GM10266 (cell line): ENCODE data around the gene SMIM14.
A peak's percentile ranks its signal among the peaks of the same experiment; 100 is the strongest.

ENCODE experiments used
- DNase-seq: peaks from one replicate; pipeline ENCODE4 v3.0.0; 2012; ENCODE audit errors: extremely low spot score
- TF ChIP-seq, protein P1 (sequence below): IDR thresholded peaks from 2 replicates; pipeline ENCODE4 v1.5.1; 2012; ENCODE audit warnings: mild to moderate bottlenecking, low read depth; ENCODE audit not compliant: control insufficient read depth, insufficient read depth; ENCODE audit errors: missing control alignments

The SMIM14 gene

DNA sequence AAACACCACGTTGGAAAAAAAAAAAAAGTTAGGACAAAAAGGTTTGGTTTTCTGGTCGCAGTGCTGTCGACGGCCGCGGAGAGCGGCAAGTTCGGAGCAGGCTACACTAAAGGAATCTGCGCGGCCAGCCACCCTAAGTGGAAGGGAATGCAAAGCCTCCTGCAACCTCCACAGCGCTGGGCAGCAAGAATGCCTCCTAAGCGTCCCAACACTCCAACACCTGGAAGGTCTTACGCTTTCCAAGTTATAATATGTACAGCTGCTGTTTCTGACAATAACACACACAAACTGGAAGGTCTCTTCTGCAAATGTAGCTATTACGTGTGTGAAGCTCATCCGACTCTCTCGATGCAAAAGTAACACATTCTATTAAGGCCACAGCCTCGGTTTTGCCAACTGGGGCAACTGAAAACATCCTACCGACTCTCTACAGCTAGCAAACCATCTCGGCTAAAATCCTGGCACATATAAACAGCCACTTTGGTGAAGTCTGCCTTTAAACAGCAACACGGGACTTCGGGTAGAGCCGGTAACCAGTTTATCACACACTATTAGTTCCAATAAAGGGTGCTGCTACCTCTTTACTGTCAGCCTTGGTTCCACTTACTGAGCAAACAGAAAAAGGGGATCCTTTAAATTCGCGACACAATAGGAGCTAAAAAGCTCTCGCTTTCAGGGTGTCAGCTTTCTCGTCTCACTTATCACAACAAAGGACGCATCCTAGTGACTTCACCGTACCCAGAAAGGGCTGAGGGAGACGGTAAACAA lies 895 bp downstream of the SMIM14 start:
- peak; percentile 25 for DNase-seq

DNA sequence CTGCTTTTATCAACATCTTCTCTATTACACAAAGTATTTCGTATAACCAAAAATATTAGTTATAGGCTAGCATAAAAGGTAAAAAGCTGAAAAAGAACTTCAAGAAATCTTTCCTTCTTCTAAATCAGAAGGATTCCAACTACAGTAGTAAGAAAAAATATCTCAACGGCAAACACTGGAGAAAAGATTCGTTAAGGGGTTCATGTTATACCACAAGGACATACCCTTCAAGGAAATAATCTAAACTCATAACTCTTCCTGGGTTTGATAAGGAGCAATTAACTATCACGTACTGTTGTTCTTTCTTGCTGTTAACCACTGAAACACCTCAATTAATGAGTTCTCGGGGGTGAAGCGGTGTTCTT lies 1.5 kb downstream of the SMIM14 start:
- TF ChIP-seq, protein P1, sequence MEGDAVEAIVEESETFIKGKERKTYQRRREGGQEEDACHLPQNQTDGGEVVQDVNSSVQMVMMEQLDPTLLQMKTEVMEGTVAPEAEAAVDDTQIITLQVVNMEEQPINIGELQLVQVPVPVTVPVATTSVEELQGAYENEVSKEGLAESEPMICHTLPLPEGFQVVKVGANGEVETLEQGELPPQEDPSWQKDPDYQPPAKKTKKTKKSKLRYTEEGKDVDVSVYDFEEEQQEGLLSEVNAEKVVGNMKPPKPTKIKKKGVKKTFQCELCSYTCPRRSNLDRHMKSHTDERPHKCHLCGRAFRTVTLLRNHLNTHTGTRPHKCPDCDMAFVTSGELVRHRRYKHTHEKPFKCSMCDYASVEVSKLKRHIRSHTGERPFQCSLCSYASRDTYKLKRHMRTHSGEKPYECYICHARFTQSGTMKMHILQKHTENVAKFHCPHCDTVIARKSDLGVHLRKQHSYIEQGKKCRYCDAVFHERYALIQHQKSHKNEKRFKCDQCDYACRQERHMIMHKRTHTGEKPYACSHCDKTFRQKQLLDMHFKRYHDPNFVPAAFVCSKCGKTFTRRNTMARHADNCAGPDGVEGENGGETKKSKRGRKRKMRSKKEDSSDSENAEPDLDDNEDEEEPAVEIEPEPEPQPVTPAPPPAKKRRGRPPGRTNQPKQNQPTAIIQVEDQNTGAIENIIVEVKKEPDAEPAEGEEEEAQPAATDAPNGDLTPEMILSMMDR, result no peak
- DNase-seq, result no peak

More for the DNA sequence above, 895 bp downstream of the SMIM14 start:
- TF ChIP-seq, protein P1, result no peak

DNA sequence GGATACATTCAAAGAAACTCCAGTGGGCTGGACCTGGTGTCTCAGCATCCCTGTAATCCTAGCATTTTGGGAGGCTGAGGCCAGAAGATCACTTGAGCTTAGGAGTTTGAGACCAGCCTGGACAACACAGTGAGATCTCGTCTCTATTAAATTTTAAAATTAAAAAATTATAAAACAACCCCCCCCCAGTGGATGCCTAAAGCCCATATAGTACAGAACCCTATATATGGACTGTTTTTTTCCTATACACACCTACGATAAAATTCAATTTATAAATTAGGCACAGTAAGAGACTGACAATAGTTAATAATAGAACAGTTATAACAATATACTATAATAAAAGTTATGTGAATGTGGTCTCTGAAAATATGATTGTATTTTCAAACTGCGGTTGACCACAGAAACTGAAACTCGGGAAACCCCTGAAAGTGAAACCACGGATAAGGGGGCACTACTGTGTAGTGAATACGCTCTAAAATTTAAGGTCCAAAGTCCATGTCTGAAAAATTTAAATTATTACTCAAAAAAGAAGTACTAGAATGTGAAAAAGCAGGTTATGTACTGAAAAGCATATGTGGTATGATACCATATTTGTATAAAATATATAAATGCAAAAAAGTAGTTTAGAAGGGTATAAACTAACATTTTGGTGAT lies 2.0 kb downstream of the SMIM14 start:
- TF ChIP-seq, protein P1, result no peak
- no peak for DNase-seq

DNA sequence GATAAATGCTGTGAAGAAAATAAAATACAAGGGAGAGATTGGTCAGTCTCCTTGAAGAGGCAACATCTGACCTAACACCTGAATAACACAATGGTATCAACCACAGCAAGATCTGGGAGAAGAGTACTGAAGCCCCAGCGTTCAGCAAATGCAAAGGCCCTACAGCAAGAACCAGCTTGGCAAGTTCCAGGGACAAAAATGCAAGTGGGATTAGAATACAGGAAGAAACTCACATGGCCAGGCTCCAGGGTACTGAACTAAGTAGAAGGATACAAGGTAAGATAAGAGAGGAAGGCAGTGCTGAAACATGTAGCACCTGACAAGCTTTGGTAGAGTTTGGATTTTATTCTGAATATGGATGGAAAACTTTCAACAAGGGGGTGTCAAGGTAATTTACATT lies 3.6 kb downstream of the SMIM14 start:
- DNase-seq, result no peak
- TF ChIP-seq, protein P1, result no peak

DNA sequence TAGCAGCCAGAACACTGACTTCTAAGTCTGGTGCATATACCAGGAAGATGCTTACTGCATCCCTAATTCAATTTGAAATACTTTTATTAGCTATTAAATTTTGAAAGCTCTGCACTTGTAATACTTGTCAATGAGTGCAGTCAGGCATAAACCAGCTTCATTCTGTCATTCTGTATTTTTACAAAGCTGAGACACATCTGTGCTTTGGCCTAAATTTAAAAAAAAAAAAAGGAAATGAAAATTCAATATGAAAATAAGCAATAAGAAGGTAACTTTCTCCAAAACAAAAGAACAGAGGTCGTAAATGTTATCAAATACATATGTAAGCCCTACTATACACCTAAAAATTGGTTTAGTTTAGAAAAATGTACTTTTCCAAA lies 7.0 kb downstream of the SMIM14 start:
- no peak for DNase-seq
- TF ChIP-seq, protein P1, result no peak

DNA sequence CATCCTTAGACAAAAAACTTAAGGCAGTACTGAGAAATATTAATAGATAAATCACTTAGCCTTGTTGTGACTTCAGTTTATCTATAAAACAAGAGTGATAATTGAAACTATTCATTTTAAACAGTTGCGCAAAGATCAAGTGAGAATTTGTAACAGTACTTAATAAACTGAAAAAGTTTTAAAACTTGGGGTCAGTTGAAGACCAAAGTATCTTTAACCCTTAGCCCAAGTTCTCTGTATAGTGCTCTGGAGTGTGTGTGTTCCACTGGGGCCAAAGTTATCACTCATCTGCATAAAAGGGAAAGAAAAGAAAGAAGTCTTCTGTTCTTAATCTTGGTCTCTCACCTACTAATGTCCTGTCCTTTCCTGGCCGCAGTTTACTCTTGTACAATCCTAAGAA lies 11.3 kb downstream of the SMIM14 start:
- DNase-seq, result no peak
- TF ChIP-seq, protein P1, result no peak

DNA sequence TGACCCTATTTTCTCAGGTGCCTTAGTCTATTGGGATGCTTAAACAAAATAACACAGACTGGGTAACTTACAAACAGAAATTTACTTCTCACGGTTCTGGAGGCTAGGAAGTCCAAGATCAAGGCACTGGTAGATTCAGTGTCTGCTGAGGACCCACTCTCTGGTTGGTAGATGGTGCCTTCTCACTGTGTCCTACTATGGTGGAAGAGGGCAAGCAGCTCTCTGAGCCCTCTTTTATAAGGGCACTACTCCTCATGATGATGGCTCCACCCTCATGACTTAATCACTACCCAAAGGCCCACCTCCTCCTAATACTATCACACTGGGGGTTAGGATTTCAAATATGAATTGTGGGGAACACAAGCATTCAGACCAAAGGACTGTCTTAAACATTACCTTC lies 11.8 kb downstream of the SMIM14 start:
- no peak for DNase-seq

More for the DNA sequence above, 11.8 kb downstream of the SMIM14 start:
- TF ChIP-seq, protein P1, result no peak
